RPMI8226 (cell line): ENCODE results near the gene SYNDIG1.

Experiments used
- DNase-seq: peaks from one replicate; pipeline ENCODE4 v3.0.0-alpha.2; 2015

SYNDIG1 gene

DNA sequence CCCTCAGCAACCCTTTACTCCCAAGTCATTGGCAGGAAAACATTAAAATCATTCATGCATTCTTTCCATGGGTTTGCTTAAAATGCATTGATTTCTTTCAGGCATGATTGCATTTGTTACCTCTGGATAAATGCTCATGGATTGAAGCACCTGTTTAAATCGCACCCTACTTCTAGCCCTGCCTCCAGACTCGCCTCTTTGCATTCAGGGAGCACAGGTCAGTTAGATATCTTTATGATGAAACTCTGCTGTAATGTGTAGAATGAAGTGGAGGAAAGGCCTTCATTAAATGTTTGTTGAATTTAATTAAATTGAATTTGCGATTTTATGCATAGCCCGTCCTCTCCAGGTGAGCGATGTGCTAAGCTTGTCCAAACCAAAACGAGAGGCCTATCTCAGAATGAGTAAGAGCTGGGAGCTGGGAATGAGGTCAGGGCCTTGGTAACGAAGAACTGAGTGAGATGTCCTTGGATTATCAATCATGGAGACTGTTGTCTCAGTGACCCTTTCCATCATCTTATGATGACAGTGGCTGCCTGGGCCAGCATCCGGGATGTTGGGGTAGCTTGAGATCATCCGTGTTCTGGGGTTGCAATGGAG is 210.1 kb downstream of the SYNDIG1 start:
- DNase-seq: no peak

DNA sequence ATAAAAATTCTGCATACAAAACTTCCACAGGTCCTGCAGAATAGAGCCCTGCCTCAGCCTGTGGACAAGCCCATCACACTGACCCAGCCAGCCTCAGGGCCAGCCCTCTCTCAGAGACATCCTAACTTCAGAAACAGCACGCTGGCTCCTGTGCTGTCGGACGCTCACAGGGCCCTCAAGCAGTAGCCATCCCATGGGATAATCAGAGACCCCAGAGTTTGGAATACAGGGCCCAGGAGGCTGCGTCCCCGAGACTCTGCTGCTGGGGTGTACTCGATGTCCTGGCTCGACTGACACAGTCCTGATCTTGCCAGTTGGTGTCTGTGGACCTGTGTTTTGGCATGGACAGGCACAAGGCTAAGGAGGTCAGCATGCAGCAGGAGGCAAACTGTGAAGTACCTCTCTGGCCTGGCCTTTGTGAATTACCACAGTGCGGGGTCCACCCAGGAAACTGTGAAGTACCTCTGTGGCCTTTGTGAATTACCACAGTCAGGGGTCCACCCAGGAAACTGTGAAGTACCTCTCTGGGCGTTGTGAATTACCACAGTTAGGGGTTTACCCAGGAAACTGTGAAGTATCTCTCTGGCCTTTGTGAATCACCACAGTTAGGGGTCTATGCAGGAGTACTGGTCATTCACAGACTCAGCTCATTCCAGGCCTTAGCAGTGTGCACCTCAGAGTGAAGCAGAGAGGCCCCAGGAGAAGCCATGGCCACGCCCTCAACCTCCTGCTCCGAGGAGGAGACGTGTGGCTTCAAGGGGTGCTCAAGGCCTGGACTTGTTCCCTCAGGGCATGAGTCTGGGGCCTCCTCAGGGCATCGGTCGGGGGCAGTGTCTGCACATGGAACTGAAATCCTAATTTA is 212.4 kb downstream of the SYNDIG1 start:
- DNase-seq: no peak

GRCh38 chr20:24682496-24682985 is 213.1 kb downstream of the SYNDIG1 start:
- no peak for DNase-seq

GRCh38 chr20:24683676-24684075 is 214.2 kb downstream of the SYNDIG1 start:
- no peak for DNase-seq

DNA sequence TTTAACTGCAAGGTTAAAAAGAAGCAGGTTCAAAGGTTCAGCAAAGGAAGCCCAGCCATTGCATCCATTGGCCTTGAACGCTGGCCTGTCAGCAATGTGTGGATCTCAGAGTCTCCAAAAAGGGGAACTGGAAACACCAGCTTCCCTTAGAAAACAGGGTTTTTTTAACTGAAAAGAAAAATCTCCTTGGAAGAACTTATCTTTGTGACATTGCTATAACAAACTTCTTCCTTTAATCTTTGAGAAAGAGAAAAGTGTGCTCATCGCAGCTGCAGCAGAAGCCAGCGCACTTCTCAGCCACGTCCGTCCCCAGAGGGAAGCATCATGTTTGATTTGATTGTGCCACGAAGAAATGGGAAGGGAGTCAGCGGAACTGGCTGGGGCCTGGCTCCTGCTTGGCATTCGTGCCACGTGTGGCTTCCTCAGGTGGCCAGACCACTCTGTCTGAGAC is 215.0 kb downstream of the SYNDIG1 start:
- DNase-seq: peak; percentile 48

DNA sequence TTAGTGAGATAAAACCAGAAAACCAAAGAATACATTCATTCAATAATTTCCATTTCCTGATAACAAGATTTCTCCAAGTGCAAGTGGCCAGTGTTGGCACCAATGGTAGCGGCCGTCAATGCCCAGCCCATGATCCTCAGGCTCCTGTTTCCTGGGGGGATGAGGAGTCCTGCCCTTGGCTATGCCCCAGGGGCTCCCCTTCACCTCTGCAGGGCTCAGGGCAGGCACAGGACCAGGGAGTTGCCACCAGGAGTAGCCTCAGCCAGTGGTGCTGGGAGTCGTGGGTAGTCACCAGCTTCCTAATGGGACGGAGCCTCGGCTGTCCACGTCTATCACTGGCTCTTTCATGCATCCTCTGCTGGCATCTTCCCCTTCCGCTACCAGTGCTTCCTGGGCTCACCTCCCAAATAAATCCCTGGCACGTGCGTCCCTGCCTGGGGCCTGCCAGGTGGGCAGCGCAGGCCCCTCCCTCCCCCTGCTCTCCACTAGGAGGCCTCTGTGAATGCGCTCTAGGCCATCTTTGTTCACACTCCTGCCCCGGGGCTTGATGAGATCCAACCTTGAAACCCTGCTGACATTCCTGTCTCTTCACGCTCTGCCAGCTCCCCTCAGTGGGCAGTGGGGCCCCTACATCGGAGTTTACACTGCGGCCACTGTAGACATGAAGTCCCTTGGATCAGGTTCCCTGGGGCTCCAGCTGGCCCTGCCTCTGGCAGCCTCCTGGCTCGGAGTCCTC is 215.7 kb downstream of the SYNDIG1 start:
- no peak for DNase-seq

GRCh38 chr20:24685736-24686135 is 216.3 kb downstream of the SYNDIG1 start:
- no peak for DNase-seq

- no peak for DNase-seq
Observed at GRCh38 chr20:24686156-24686555, 216.7 kb downstream of the SYNDIG1 start.

DNA sequence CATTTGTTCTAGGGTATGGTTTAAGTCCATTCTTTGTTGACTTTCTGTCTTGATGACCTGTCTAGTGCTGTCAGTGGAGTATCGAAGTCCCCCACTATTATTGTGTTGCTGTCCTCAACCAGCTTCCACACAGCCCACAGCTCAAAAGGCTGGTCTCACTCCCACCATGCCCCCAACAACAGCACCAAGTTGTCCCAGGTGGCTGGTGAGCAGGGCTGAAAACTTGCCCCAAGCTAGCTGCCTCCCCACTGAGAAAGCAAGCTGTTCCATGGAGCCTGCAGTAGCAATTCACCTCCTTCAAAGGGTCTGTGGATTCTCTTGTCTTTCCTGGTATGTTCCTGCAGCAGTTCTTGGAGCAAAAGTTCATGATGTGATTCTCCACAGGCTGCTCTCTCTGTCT is 221.0 kb downstream of the SYNDIG1 start:
- no peak for DNase-seq

GRCh38 chr20:24691901-24692351 is 222.5 kb downstream of the SYNDIG1 start:
- DNase-seq: no peak

- DNase-seq: no peak
Observed at GRCh38 chr20:24692446-24693200, 223.2 kb downstream of the SYNDIG1 start.

GRCh38 chr20:24693466-24694156 is 224.2 kb downstream of the SYNDIG1 start:
- no peak for DNase-seq

DNA sequence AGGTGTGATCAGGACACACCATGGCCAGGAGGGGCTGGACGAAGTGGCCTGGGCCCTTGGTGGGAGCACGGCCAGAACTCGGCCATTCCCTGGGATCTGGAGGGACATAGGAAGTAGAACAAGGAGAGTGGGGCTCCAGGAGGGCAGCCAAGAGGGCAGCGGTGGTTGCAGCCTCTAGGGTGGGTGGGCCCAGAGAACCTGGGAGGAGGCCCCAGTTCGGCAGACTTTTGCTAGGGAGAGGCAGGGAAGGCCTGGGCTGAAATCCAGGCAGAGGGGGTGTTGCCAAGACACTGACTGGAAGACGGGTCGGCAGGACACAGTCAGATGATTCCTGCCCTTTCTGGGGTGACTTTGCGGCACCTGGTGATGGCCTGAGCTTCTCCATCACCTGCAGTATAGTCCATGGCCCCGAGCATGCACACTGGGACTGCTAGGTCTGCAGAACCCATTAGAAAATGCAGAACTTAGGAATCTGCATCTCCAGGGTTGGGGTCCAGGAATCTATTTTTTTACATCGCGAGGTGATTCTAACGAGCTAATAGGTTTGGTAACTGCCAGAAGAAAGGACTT is 224.8 kb downstream of the SYNDIG1 start:
- DNase-seq: no peak

GRCh38 chr20:24694727-24695528 is 225.5 kb downstream of the SYNDIG1 start:
- DNase-seq: no peak

GRCh38 chr20:24695529-24696225 is 226.2 kb downstream of the SYNDIG1 start:
- DNase-seq: no peak

- DNase-seq: no peak
Observed at GRCh38 chr20:24696396-24696795, 227.0 kb downstream of the SYNDIG1 start.

- DNase-seq: no peak
Observed at GRCh38 chr20:24697411-24697810, 228.0 kb downstream of the SYNDIG1 start.

GRCh38 chr20:24698189-24698588 is 228.8 kb downstream of the SYNDIG1 start:
- DNase-seq: peak; percentile 82

GRCh38 chr20:24698706-24699206 is 229.3 kb downstream of the SYNDIG1 start:
- DNase-seq: no peak
